Activated naive CD8-positive, alpha-beta T cell treated with anti-CD3 and anti-CD28 coated beads, Interleukin-2, amount 10 ng/mL, durations not matched to agents 7 days and 5 days (primary cell): ENCODE results near the gene MYO15A. TPM values are rescaled to one million over a fixed set of nuclear protein-coding genes. Genes with fewer than 3 reads are reported as not detected.

Experiments used
- ATAC-seq: fragments of 150-1000 bp; cut with Tn5 transposase; one replicate; pipeline ENCODE4 v1.10.0; 2021; ENCODE audit warnings: low read depth, moderate library complexity
- POLR2A ChIA-PET: fragments of 350-600 bp; sonication (Branson Sonifier 250); formaldehyde crosslinking; loops from one replicate; lab custom pipeline; 2021; ENCODE audit warnings: antibody characterized with exemption; lab: Charles Lee
- DNase-seq: peaks from one replicate; pipeline ENCODE4 v3.0.0; 2021
- H3K27ac Mint-ChIP-seq: one replicate; pipeline ENCODE4 v1.8.0; 2022; ENCODE audit warnings: mild to moderate bottlenecking, mixed read lengths
- H3K27me3 Mint-ChIP-seq: one replicate; pipeline ENCODE4 v1.8.0; 2022; ENCODE audit warnings: mild to moderate bottlenecking, moderate library complexity, mixed read lengths
- H3K36me3 Mint-ChIP-seq: one replicate; pipeline ENCODE4 v1.8.0; 2021; ENCODE audit warnings: mild to moderate bottlenecking, mixed read lengths
- H3K4me1 Mint-ChIP-seq: one replicate; pipeline ENCODE4 v1.8.0; 2021; ENCODE audit warnings: mixed read lengths
- H3K4me3 Mint-ChIP-seq: one replicate; pipeline ENCODE4 v1.8.0; 2022; ENCODE audit warnings: mild to moderate bottlenecking, moderate library complexity, mixed read lengths
- H3K9me3 Mint-ChIP-seq: one replicate; pipeline ENCODE4 v1.8.0; 2021; ENCODE audit warnings: mixed read lengths
- total RNA-seq, 2 experiments: library from RNA; stranded (reverse); gene quantifications; one replicate each; pipeline ENCODE4 v1.2.3, GENCODE V29; 2021

Gene MYO15A
- total RNA-seq, 2 experiments from 2014 or later = 1.0 TPM

DNA sequence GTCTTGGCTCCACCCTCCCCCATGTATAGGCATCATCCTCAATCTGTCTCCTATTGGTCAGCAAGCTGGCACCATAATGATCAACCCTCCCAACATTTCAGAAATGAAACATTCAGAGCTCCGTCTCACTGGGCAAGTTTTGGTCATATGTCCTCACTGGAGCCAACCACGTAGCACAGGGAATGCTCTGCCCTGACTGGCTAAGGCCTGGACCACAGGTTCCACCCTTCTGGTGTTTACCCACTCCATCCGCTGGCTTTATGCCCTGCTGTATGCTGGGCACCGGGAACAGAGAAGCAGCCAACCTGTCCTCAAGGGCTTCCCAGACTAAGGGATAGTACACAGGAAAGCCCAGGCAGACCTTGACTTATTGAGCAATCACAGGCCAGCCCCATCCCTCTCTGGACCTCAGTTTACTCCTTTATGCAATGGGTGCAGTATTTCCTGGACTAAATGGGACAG, 20.5 kb downstream of the MYO15A start:
- H3K36me3 Mint-ChIP-seq = no peaks in the 10 kb centered on the region
- no peaks in the 10 kb centered on the region for H3K9me3 Mint-ChIP-seq
- DNase-seq (no peak), ATAC-seq (no peak)
- H3K4me3 Mint-ChIP-seq = no peak overlapping the region
- H3K27me3 Mint-ChIP-seq = no peaks in the 10 kb centered on the region
- no peak overlapping the region for H3K27ac Mint-ChIP-seq
- no peaks in the 10 kb centered on the region for H3K4me1 Mint-ChIP-seq
- POLR2A ChIA-PET = no interaction called here

DNA sequence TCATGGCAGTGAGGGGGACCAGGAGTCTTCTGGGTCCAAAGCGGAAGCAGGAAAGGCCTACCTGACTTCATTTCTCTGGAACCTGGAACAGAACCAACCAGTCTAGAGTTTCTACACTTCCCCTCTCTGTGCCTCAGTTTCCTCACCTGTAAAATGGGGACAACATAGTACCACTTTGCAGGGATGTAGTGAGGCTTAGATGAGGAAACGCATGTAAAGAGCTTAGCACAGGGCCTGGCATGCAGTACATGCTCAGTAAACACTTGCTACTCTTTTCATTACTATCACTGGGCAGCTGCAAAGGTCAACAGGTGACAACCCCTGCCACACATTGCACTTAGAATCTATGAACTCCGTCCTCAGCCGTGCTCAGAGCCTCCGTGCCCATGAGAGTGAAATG, 24.2 kb downstream of the MYO15A start:
- no peaks in the 10 kb centered on the region for H3K4me1 Mint-ChIP-seq

DNA sequence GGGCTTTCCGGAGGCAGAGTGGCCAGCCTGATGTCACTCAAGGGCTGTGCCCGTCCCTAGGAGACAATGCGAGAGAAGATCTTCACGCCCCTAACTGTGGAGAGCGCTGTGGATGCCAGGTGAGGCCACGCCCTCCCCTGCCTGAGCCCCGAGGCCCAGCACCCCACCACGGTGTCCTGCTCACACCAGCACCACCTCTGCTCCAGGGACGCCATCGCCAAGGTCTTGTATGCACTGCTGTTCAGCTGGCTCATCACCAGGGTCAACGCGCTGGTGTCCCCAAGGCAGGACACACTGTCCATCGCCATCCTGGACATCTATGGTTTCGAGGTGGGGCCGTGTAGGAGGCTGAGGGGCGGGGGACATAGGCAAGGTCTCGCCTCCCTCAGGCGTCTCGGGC, 27.8 kb downstream of the MYO15A start:
- Mint-ChIP-seq H3K27ac (no peak overlapping the region), H3K36me3 (no peaks in the 10 kb centered on the region), H3K27me3 (no peaks in the 10 kb centered on the region), H3K9me3 (no peaks in the 10 kb centered on the region), H3K4me3 (no peak overlapping the region), H3K4me1 (no peaks in the 10 kb centered on the region)
- DNase-seq = no peak
- no peak for ATAC-seq
- POLR2A ChIA-PET = no interaction called here

More for the DNA sequence above, 24.2 kb downstream of the MYO15A start:
- POLR2A ChIA-PET = no interaction called here
- DNase-seq = no peak
- no peak for ATAC-seq
- no peaks in the 10 kb centered on the region for H3K36me3 Mint-ChIP-seq
- no peaks in the 10 kb centered on the region for H3K9me3 Mint-ChIP-seq
- H3K27me3 Mint-ChIP-seq = no peaks in the 10 kb centered on the region
- H3K27ac Mint-ChIP-seq = no peak overlapping the region
- H3K4me3 Mint-ChIP-seq = no peak overlapping the region

DNA sequence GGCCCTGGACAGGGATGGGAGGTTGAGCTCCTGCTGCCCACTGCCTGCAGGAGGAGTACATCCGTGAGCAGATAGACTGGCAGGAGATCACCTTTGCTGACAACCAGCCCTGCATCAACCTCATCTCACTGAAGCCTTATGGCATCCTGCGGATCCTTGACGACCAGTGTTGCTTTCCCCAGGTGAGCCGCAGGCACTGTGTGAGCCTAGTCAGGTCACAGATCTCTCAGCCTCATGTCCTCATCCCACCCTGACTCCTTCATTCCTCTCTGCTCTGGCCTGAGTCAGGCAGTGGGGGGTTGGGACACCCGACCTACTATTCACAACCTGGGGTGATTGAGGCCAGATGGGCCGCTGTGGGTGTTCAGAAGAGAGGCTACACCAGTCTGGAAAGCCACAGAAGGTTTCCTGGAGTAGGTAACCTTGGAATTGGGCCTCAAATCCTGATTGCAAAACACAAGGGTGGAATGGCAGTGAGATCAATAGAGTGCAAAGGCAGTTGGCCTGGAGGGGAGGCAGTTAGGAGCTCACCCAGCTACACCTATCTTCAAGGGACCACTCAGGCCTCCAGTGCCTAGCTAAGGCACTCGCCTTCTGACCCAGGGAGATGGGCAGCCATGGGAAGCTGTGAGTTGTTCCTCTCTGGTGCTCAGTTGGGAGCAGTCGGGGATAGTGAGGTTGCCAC, 29.7 kb downstream of the MYO15A start:
- Mint-ChIP-seq H3K27me3 (no peaks in the 10 kb centered on the region), H3K4me1 (no peaks in the 10 kb centered on the region), H3K9me3 (no peaks in the 10 kb centered on the region), H3K36me3 (no peaks in the 10 kb centered on the region), H3K4me3 (no peak overlapping the region), H3K27ac (no peak overlapping the region)
- ATAC-seq (no peak), DNase-seq (no peak)
- POLR2A ChIA-PET = no interaction called here

DNA sequence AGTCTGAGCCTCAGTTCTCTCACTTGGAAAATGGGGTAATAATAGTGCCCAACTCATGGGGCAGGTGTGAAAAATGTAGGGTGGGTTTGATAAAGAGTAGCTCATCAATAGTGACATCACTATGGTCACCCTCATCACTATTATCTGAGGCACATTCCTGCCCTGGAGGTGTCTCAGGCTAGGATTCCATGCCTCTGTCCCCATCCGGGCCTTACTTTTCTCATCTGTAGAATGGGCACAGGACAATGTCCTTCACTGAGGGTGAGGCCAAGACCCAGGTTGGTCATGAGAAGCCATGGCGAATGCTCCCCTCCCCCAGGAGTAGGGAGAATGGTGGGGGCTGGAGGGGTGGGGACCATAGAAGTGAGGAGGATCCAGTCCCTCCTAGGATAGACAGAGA, 30.5 kb downstream of the MYO15A start:
- Mint-ChIP-seq H3K4me1 (no peaks in the 10 kb centered on the region), H3K27ac (no peak overlapping the region), H3K9me3 (no peaks in the 10 kb centered on the region), H3K27me3 (no peaks in the 10 kb centered on the region), H3K36me3 (no peaks in the 10 kb centered on the region), H3K4me3 (no peak overlapping the region)
- POLR2A ChIA-PET = no interaction called here
- DNase-seq (no peak), ATAC-seq (no peak)

DNA sequence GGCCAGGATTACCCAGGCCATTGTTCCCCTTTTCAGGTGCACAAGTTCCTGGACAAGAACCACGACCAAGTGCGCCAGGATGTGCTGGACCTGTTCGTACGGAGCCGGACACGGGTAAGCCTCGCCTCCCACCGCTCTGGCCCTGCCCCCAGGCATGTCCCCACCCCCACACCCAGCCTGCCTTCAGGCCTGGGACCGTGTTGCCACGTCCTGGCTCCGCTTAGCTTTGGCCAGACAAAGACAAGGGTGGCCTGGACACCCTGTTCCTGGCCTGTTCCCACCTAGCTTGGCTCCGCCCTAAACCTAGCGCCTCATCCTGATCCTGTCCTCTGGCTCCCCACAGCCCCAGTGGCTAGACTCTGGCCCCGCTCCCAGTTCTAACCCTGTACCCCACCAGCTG, 30.9 kb downstream of the MYO15A start:
- Mint-ChIP-seq H3K4me3 (no peak overlapping the region), H3K27me3 (no peaks in the 10 kb centered on the region), H3K27ac (no peak overlapping the region), H3K36me3 (no peaks in the 10 kb centered on the region), H3K9me3 (no peaks in the 10 kb centered on the region), H3K4me1 (no peaks in the 10 kb centered on the region)
- ATAC-seq (no peak), DNase-seq (no peak)
- POLR2A ChIA-PET = no interaction called here

DNA sequence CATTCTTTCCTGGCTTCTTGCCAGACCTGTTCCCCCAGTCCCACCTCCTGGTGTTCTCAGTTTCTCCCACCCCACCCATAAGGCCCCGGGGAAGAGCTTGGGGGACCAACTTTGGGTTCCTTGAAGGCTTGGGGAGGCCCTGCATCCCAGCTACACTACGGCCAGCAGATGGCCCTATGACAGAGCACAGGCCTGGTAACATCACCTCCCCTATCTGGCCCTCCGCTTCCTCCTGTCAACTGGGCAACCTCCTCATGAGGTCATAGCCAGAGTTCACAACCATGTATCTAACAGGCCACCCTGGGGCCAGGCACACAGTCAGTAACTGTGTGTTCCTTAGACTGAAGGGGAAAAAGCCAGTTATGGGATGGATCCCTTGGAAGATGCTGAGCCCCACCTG, 31.4 kb downstream of the MYO15A start:
- no peak overlapping the region for H3K27ac Mint-ChIP-seq
- no peak for DNase-seq

DNA sequence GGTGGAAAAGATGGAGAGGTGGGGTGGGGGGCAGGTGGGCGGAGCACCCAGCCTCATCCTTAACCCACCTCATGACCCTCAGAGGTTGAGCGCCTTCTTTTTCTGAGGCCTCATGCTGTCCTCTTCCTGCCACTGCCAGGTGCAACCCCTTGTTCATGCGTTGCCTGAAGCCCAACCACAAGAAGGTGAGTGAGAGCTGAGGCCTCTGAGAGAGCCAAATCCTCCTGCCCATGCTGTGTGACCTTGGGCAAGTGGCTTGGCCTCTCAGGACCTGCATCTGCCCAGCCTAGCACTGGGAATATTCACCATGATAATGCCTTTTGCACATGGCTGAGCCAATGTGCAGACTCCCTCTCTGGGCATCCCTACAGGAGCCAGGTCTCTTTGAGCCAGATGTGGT, 32.1 kb downstream of the MYO15A start:
- POLR2A ChIA-PET = interaction anchor here (1.0 to 1.3 kb wide), 2 partner anchors 17 to 43 kb away, joined by 3 to 4 read pairs; partner anchors contain the start of gene ALKBH5
- Mint-ChIP-seq H3K9me3 (no peaks in the 10 kb centered on the region), H3K27ac (no peak overlapping the region), H3K4me3 (no peak overlapping the region), H3K27me3 (no peaks in the 10 kb centered on the region), H3K4me1 (no peaks in the 10 kb centered on the region), H3K36me3 (no peaks in the 10 kb centered on the region)
- DNase-seq (no peak), ATAC-seq (no peak)

More for the DNA sequence above, 31.4 kb downstream of the MYO15A start:
- Mint-ChIP-seq H3K27me3 (no peaks in the 10 kb centered on the region), H3K9me3 (no peaks in the 10 kb centered on the region), H3K4me3 (no peak overlapping the region), H3K4me1 (no peaks in the 10 kb centered on the region), H3K36me3 (no peaks in the 10 kb centered on the region)
- no peak for ATAC-seq
- POLR2A ChIA-PET = interaction anchor here (1.3 kb wide), 1 partner anchor 43 kb away, joined by 4 read pairs; the partner anchor contains the start of gene ALKBH5

DNA sequence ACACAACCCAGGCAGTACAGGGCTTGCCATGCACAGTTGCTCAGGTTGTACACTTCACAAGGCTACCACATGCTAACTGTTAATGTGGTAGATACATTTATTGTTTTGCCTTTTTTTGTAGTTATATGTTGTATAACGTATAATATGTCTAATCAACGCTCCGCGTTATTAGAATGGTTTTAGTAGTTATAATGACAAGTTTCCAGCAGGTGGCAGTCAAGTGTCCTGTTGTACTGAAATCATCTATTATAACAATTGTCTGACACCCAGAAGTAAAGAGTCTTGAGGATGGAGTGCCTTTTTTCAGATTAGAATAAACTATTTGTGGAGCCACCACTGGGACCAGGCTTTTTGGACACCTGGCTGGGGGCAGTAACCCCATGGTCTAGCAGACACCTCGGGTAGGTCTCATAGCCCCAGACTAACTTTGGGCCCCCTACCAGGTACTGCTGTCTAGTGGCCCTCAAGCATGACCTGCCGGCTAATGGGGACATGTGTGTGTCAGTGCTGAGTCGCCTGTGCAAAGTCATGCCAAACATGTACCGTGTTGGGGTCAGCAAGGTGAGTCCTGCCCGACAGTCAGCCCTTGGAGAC, 32.8 kb downstream of the MYO15A start:
- DNase-seq (no peak), ATAC-seq (peak; percentile 44)
- Mint-ChIP-seq H3K4me3 (no peak overlapping the region), H3K9me3 (no peaks in the 10 kb centered on the region), H3K27ac (no peak overlapping the region), H3K4me1 (no peaks in the 10 kb centered on the region), H3K36me3 (no peaks in the 10 kb centered on the region), H3K27me3 (peaks cover 2% of the 10 kb centered on the region)
- POLR2A ChIA-PET = interaction anchor here (1.0 to 1.3 kb wide), 2 partner anchors 17 to 42 kb away, joined by 3 to 4 read pairs; partner anchors contain the start of gene ALKBH5

DNA sequence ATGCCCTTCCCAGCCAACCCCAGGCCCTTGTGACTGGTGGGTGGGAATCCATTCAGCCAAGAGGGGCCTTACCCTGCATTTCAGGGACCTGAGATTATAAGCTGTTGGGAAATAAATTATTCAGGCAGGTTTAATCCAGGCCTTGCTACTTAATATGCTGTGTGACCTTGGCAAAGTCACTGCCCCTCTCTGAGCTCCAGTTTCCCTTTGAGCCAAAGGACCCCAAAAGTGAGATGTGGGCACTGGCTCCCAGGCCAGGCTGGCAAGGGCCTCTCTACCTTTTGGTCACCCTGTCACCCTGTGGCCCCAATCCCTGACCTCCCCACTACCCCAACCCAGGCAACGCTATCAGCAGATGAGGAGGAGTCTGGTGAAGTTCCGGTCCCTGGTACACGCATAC, 33.9 kb downstream of the MYO15A start:
- no peaks in the 10 kb centered on the region for H3K36me3 Mint-ChIP-seq
- ATAC-seq = no peak
- peaks cover 2% of the 10 kb centered on the region for H3K27me3 Mint-ChIP-seq
- POLR2A ChIA-PET = no interaction called here
- DNase-seq = no peak
- H3K27ac Mint-ChIP-seq = no peak overlapping the region
- no peaks in the 10 kb centered on the region for H3K4me1 Mint-ChIP-seq
- H3K4me3 Mint-ChIP-seq = no peak overlapping the region
- no peaks in the 10 kb centered on the region for H3K9me3 Mint-ChIP-seq

DNA sequence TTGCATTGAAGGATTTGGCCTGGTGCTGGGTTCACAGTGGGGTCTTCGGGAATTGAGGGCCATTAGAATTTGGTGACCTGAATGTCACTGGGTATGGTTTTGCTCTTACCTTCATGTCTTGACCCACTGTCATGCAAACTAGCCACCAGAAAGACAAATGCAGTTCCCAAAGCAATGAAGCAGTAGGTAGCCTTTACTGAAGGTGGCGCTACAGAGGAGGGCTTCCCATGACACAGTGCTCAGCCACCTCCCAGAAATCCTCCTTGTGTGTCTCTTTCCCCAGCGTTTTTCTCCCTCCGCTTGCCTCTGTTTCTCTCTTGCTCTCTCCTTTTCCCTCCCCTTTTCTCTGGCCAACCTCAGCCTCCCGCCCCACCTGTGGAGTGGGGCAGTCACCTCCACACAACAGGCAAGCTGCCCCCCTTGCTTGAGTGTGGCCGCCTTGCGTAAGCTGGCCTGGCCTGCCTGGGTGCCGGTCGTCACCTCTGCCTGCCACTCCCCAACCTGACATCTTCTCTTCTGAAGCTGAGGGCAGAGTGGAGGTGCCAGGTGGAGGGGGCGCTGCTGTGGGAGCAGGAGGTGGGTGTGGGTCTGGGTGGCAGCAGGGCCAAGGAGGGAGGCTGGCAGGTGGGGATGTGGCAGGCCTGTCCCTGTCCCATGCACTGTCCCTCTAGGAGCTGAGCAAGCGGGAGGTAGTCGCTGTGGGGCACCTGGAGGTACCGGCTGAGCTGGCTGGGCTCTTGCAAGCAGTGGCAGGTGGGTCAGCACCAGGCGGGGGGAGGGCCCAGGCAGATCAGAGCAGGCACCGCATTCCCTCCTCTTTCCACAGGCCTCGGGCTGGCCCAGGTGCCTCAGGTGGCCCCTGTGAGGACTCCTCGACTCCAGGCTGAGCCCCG, 34.7 kb downstream of the MYO15A start:
- no peaks in the 10 kb centered on the region for H3K4me1 Mint-ChIP-seq
- DNase-seq (no peak), ATAC-seq (no peak)
- H3K9me3 Mint-ChIP-seq = no peaks in the 10 kb centered on the region
- no peak overlapping the region for H3K4me3 Mint-ChIP-seq
- H3K27me3 Mint-ChIP-seq = peaks cover 2% of the 10 kb centered on the region
- POLR2A ChIA-PET = no interaction called here
- no peak overlapping the region for H3K27ac Mint-ChIP-seq
- H3K36me3 Mint-ChIP-seq = no peaks in the 10 kb centered on the region

DNA sequence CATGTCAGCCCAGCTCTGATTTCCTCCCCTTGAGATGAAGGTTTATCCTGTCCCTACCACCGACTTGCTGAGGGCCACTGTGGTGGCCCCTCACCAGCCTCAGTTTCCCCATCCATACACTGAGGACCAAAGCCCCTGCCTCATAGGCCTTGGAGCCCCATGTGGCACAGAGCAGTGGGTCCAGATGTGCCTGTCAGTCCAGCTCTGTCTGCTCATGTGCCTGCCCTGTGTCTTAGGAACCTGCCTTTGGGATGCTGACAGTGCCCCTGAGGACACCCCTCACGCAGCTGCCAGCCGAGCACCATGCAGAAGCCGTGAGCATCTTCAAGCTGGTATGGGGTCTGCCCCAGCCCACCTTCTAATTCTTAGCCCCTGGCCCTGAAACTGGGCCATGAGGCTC, 35.7 kb downstream of the MYO15A start:
- POLR2A ChIA-PET = no interaction called here
- Mint-ChIP-seq H3K9me3 (no peaks in the 10 kb centered on the region), H3K36me3 (no peaks in the 10 kb centered on the region), H3K4me3 (no peak overlapping the region), H3K27me3 (peaks cover 2% of the 10 kb centered on the region), H3K27ac (no peak overlapping the region), H3K4me1 (no peaks in the 10 kb centered on the region)
- DNase-seq (no peak), ATAC-seq (no peak)

DNA sequence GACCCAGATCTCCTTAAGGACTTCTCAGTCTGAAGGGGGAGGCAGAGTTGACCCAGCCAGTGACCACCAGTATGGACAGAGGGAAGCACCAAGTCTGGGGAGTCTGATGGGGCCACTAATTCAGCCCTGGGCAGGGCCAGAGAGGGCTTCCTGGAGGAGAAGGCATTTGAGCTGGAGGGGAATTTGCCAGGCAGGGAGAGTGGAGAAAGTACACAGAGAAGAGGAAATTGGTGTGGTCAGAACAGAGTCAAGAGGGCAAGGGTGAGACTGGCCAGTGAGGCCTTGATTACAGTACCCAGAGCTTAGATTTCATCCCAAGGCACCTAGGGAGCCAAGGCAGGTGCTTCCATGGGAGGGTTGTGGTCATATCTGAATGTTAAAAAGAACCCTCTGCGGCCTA, 36.3 kb downstream of the MYO15A start:
- no peak for DNase-seq
- Mint-ChIP-seq H3K27ac (no peak overlapping the region), H3K27me3 (peaks cover 2% of the 10 kb centered on the region), H3K4me1 (no peaks in the 10 kb centered on the region), H3K9me3 (no peaks in the 10 kb centered on the region), H3K4me3 (no peak overlapping the region), H3K36me3 (no peaks in the 10 kb centered on the region)
- no peak for ATAC-seq
- POLR2A ChIA-PET = no interaction called here
